SK-N-MC (cell line): Measurements from ENCODE around the gene TCF7L2.

Experiments used
- EZH2 ChIP-seq: fragments of 200-600 bp; sonication (generic); IDR thresholded peaks from one replicate; pipeline ENCODE4 v1.6.1; 2017; ENCODE audit warnings: antibody characterized with exemption
- FOXP2 ChIP-seq: optimal IDR thresholded peaks from 2 replicates; pipeline ENCODE3; 2011; ENCODE audit warnings: mild to moderate bottlenecking, moderate library complexity; ENCODE audit not compliant: insufficient read depth; ENCODE audit errors: extremely low read length, control extremely low read depth
- POLR2AphosphoS5 ChIP-seq: IDR thresholded peaks from 2 replicates; pipeline ENCODE4 v1.6.1; 2012; ENCODE audit warnings: mild to moderate bottlenecking, low read depth, low read length, borderline replicate concordance

- TF ChIP-seq EZH2 (no peak), POLR2AphosphoS5 (no peak), FOXP2 (no peak)
These were observed 67.3 kb downstream of the TCF7L2 start for GRCh38 chr10:113017376-113017775.
